HepG2 (cell line): Measurements from ENCODE around the gene ZNHIT1. TPM values are rescaled to one million over a fixed set of nuclear protein-coding genes. Genes with fewer than 3 reads are reported as not detected.

Experiments
- AKNA ChIP-seq: sonication (generic); formaldehyde crosslinking; IDR thresholded peaks from 2 replicates; pipeline ENCODE4 v1.4.0; 2020; ENCODE audit warnings: missing genetic modification reagents, borderline replicate concordance
- CHCHD3 ChIP-seq: sonication (generic); formaldehyde crosslinking; IDR thresholded peaks from 2 replicates; pipeline ENCODE4 v1.8.0; 2022; ENCODE audit warnings: mild to moderate bottlenecking, missing genetic modification reagents, moderate library complexity
- GFI1 ChIP-seq: sonication (generic); formaldehyde crosslinking; IDR thresholded peaks from 2 replicates; pipeline ENCODE4 v1.5.0; 2020; ENCODE audit warnings: missing genetic modification reagents, mild to moderate bottlenecking, borderline replicate concordance
- HDAC2 ChIP-seq: sonication (generic); formaldehyde crosslinking; IDR thresholded peaks from 2 replicates; pipeline ENCODE4 v1.4.0; 2020; ENCODE audit warnings: missing genetic modification reagents
- KDM5B ChIP-seq: sonication (generic); formaldehyde crosslinking; IDR thresholded peaks from 2 replicates; pipeline ENCODE4 v1.4.0; 2020; ENCODE audit warnings: missing genetic modification reagents, mild to moderate bottlenecking, borderline replicate concordance
- NR2C2 ChIP-seq: sonication (generic); formaldehyde crosslinking; IDR thresholded peaks from 2 replicates; pipeline ENCODE4 v1.4.0; 2020; ENCODE audit warnings: missing genetic modification reagents, mild to moderate bottlenecking, moderate library complexity, borderline replicate concordance
- REL ChIP-seq: sonication (generic); formaldehyde crosslinking; conservative IDR thresholded peaks from 2 replicates; pipeline ENCODE4 v1.8.0; 2022; ENCODE audit warnings: mild to moderate bottlenecking, missing genetic modification reagents, moderate library complexity
- REST ChIP-seq, 2 experiments: IDR thresholded peaks; 2 replicates each; pipeline ENCODE4 v1.6.1; 2011 to 2012; ENCODE audit warnings: low read length in 2 of 2, borderline replicate concordance in 1 of 2, low read depth in 1 of 2, mild to moderate bottlenecking in 1 of 2, moderate library complexity in 1 of 2
- SIN3A ChIP-seq: IDR thresholded peaks from 2 replicates; pipeline ENCODE4 v1.6.1; 2011; ENCODE audit warnings: low read depth, mild to moderate bottlenecking, control low read depth, low read length, borderline replicate concordance
- ZC3H13 ChIP-seq: sonication (generic); formaldehyde crosslinking; IDR thresholded peaks from 2 replicates; pipeline ENCODE4 v1.8.1; 2023; ENCODE audit warnings: mild to moderate bottlenecking, missing genetic modification reagents, moderate library complexity
- ZMYM3 ChIP-seq: sonication (generic); formaldehyde crosslinking; IDR thresholded peaks from 2 replicates; pipeline ENCODE4 v1.5.1; 2020; ENCODE audit warnings: mild to moderate bottlenecking, missing genetic modification reagents
- ZNF253 ChIP-seq: sonication (generic); formaldehyde crosslinking; IDR thresholded peaks from 2 replicates; pipeline ENCODE4 v1.8.0; 2022; ENCODE audit warnings: mild to moderate bottlenecking, missing genetic modification reagents, borderline replicate concordance
- ZNF281 ChIP-seq: sonication (generic); formaldehyde crosslinking; IDR thresholded peaks from 2 replicates; pipeline ENCODE4 v1.4.0; 2020; ENCODE audit warnings: missing genetic modification reagents, borderline replicate concordance
- ZNF430 ChIP-seq: sonication (generic); formaldehyde crosslinking; IDR thresholded peaks from 2 replicates; pipeline ENCODE4 v1.9.0; 2021; ENCODE audit warnings: mild to moderate bottlenecking, missing genetic modification reagents
- polyA plus RNA-seq, 8 experiments: library from polyadenylated mRNA; depleted of rRNA in 3 of 8; stranded (reverse) in 7 of 8; unstranded in 1 of 8; fragments of >200 nt; fragmentation: Illumina TruSeq in 4 of 8; extraction: Trizol in 4 of 8; gene quantifications; 2 replicates each; pipeline versions ENCODE4 v1.2.1 to v1.2.3, GENCODE V29; 2011 to 2016; ENCODE audit warnings: low read depth in 4 of 8, missing spikeins in 1 of 8, mixed read lengths in 1 of 8; ENCODE audit not compliant: insufficient read depth in 1 of 8
- total RNA-seq, 5 experiments: library from RNA; depleted of rRNA; stranded (reverse); fragments of >200 nt; fragmentation: Illumina TruSeq; extraction: Trizol; gene quantifications; 2 replicates each; pipeline ENCODE4 v1.2.3, GENCODE V29; 2016; ENCODE audit warnings: low read depth in 1 of 5

ZNHIT1 gene
- total and polyA plus RNA-seq, 2 of the 13 experiments (the other 11 are each of a cell fraction or from before 2014, with no cell fraction given): 32.5 to 64.5 TPM

- TF ChIP-seq ZNF281 (peak; percentile 56; the same call in 1 of the 2 replicates), AKNA (CRISPR knock-in tag) (no peak), ZC3H13 (CRISPR knock-in tag) (peak; percentile 91), GFI1 (CRISPR knock-in tag) (0 out of 2 replicates have a peak, but pooled peaks have one; percentile 45), REST (IDR thresholded peaks at IDR 0.05; ENCODE audit: borderline replicate concordance in 1 of 2, low read depth in 1 of 2, low read length in 2 of 2) (no peak), KDM5B (CRISPR knock-in tag) (peak; percentile 73; the same call in 1 of the 2 replicates), ZNF253 (CRISPR knock-in tag) (0 out of 2 replicates have a peak, but pooled peaks have one; percentile 65), SIN3A (peak; percentile 68; the same call in 1 of the 2 replicates), HDAC2 (CRISPR knock-in tag) (peak; percentile 53; the same call in 1 of the 2 replicates), NR2C2 (CRISPR knock-in tag) (peak; percentile 94), ZMYM3 (CRISPR knock-in tag) (no peak), REL (CRISPR knock-in tag) (0 out of 2 replicates have a peak, but pooled peaks have one; percentile 65), ZNF430 (CRISPR knock-in tag) (peak; percentile 91), CHCHD3 (CRISPR knock-in tag) (no peak; the same call in 1 of the 2 replicates)
Observed at GRCh38 chr7:101244375-101245146, 26.6 kb downstream of the ZNHIT1 start, which contains the start of gene FIS1 (continued).
